Measurements from ENCODE around the gene EHD3. TPM values are rescaled to one million over a fixed set of nuclear protein-coding genes. Genes with fewer than 3 reads are reported as not detected.

EHD3 gene
- total and polyA plus RNA-seq, 11 donors, result 8.9 to 31.9 (median 24.0) TPM

DNA sequence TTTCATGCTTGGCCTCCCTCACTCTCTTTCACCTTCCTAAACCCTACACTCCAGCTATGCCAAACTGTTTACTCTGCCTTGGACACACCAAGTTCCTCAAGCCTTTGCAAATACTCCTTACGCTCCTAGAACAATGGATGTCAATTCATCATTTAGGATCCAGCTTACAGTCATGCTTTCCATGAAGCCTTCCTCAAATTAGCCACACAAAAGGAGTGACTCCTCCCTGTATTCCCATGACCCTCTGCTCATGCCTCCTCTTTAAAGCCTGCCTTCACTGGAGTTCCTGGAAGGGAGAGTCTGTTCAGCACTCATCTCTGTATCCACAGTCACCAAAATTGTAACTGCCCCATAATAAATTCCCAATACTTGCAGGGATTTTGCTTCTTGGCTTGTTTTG is 721 bp upstream of the EHD3 start:
- no peaks in the 10 kb centered on the region for H3K9me3 ChIP-seq
- ATAC-seq, result no peak
- H3K4me3 ChIP-seq, result peak overlapping the region in 6 of 12 donors; percentile 66 to 81 (median 76)
- H3K27me3 ChIP-seq, result no peaks in the 10 kb centered on the region
- H3K4me1 ChIP-seq, result peaks cover 0 to 60% (median 37%) of the 10 kb centered on the region in 12 donors
- intact Hi-C loops (cut with DNase I), result loop anchor here in 8 of 10 donors (1.0 to 10.0 kb wide), 5 partner anchors 99 to 104 kb away; no protein-coding TSS in a partner anchor
- TF ChIP-seq, protein P1, sequence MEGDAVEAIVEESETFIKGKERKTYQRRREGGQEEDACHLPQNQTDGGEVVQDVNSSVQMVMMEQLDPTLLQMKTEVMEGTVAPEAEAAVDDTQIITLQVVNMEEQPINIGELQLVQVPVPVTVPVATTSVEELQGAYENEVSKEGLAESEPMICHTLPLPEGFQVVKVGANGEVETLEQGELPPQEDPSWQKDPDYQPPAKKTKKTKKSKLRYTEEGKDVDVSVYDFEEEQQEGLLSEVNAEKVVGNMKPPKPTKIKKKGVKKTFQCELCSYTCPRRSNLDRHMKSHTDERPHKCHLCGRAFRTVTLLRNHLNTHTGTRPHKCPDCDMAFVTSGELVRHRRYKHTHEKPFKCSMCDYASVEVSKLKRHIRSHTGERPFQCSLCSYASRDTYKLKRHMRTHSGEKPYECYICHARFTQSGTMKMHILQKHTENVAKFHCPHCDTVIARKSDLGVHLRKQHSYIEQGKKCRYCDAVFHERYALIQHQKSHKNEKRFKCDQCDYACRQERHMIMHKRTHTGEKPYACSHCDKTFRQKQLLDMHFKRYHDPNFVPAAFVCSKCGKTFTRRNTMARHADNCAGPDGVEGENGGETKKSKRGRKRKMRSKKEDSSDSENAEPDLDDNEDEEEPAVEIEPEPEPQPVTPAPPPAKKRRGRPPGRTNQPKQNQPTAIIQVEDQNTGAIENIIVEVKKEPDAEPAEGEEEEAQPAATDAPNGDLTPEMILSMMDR (IDR thresholded peaks at IDR 0.05), result no peak
- no peak for TF ChIP-seq POLR2A (IDR thresholded peaks at IDR 0.05)
- H3K27ac ChIP-seq, result peak overlapping the region in 9 of 12 donors; percentile 39 to 80 (median 69)
- 74 to 89% (median 83%) methylated on average over 1 of the region's 1 CpG for WGBS, 4 donors
- DNase-seq, result no peak
- no peaks in the 10 kb centered on the region for H3K36me3 ChIP-seq

DNA sequence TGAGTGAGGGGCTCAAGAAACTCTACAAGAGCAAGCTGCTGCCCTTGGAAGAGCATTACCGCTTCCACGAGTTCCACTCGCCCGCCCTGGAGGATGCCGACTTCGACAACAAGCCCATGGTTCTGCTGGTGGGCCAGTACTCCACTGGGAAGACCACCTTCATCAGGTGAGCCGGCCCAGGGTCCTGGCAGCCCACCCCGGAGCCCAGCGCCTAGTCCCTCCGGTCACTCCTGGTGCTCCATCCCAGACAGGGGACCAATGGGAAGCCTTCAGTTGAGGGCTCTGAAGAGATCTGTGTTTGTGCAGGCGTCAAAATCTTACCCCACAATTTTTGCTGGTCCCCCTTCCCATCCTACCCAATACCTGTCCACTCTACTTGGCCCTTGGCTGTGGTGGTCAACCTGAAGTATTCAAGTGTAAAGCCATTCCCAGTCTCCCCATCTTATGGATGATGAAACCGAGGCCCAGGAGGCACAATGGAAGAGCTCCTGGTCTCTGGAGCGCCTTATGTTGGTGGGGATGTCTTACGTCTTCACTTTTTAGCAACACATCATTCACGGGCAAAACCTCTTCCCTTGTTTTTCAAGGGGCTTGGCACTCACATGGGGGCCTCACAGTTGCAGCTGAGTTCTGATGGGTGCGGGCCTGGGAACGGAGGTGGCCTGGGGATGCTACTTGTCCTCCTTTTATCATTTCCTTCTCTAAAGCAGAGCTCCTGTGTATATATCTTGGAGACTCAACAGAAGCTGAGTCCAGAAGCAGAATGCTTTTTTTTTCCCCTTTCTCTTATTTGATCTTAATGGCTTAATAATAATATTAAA is 941 bp downstream of the EHD3 start:
- Histone ChIP-seq H3K36me3 (no peaks in the 10 kb centered on the region), H3K4me1 (peaks cover 6 to 76% (median 51%) of the 10 kb centered on the region in 12 donors), H3K9me3 (no peaks in the 10 kb centered on the region), H3K27me3 (no peaks in the 10 kb centered on the region), H3K4me3 (peak overlapping the region; percentile 59 to 81 (median 73)), H3K27ac (peak overlapping the region in 11 of 12 donors; percentile 39 to 80 (median 68))
- intact Hi-C loops (cut with DNase I), result loop anchor here in 6 of 10 donors (5.0 to 10.0 kb wide), 4 partner anchors 37 to 102 kb away; no protein-coding TSS in a partner anchor
- DNase-seq, result no peak
- WGBS, 4 donors, result 45 to 54% (median 47%) methylated on average over 17 of the region's 17 CpGs
- ATAC-seq, result no peak
- no peak for TF ChIP-seq POLR2A (IDR thresholded peaks at IDR 0.05)
- TF ChIP-seq, protein P1 (IDR thresholded peaks at IDR 0.05), result no peak

DNA sequence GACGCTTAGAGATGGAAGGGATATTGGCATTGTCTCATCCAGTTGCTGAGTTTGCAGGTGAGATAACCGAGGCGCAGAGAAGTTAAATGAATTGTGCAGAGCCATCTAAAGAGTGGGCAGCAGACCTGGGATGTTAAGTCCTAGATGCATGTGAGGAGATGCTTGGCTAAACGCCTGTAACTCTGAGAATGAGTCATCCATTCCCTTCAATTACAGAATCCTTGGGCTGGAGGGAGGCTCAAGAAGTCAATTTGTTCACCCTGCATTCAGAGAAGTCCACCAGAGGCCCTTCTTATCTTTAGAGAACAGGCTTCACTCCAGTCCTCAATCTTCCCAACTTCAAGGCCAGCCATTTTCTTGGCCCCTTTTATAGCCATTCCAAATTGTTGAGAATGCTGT is 1.6 kb downstream of the EHD3 start:
- WGBS, 4 donors, result 51 to 63% (median 56%) methylated on average over 4 of the region's 4 CpGs
- Histone ChIP-seq H3K27me3 (no peaks in the 10 kb centered on the region), H3K36me3 (no peaks in the 10 kb centered on the region), H3K9me3 (no peaks in the 10 kb centered on the region), H3K27ac (peak overlapping the region in 9 of 12 donors; percentile 14 to 95 (median 60)), H3K4me3 (peak overlapping the region in 5 of 12 donors; percentile 66 to 78 (median 75)), H3K4me1 (peaks cover 8 to 83% (median 57%) of the 10 kb centered on the region in 12 donors)
- intact Hi-C loops (cut with DNase I), result loop anchor here in 3 of 10 donors (5.0 to 10.0 kb wide), 3 partner anchors 37 to 99 kb away; no protein-coding TSS in a partner anchor
- no peak for DNase-seq
- no peak for TF ChIP-seq POLR2A (IDR thresholded peaks at IDR 0.05)
- TF ChIP-seq, protein P1 (IDR thresholded peaks at IDR 0.05), result no peak
- ATAC-seq, result no peak
